ENCODE measurements around the gene RCAN3.

Gene RCAN3

DNA sequence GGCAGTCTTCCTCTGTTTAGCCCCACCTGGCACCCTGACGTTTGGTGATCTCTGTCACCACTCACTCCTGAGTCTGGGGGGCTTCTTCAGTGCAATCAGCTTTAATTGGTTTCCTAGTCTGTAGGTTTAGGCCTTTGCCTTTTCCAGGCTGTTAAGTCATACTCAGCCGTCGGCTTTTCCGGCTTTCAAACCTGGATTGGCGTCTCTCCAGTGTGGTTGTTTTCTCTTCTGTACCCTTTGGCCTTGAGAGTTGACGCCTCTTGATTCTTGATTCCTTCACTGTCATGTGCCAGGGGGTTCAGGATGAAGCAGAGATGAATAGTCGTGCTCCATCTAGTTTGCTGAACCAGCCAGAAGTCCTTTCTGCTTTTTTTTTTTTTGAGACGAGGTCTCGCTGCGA lies 78.1 kb downstream of the RCAN3 start:
- DNase-seq (ENCODE audit: low spot score) = no peak

DNA sequence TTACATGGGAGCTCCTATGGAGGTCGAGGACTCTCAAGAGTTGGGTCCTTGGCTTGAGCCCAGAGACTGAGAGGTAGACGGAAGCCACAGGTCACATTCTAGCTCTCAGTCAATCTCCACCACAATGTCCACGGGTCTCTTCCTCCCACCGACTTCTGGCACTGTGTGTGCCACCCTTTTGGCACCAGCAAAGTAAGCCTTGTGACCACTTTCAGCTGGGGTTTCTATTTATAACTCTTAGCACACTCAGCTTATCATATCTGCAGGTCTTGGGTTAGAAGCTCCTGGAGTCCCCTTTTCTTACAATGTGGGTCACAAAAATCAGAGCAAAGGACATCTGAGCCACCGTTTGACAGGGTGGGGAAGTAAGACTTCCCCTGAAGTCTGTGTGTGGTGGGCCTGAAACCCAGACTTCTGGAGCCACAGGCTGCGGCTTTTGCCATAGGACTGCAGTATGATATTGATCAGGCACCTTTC lies 81.6 kb downstream of the RCAN3 start:
- no peak for DNase-seq (ENCODE audit: low spot score)

DNA sequence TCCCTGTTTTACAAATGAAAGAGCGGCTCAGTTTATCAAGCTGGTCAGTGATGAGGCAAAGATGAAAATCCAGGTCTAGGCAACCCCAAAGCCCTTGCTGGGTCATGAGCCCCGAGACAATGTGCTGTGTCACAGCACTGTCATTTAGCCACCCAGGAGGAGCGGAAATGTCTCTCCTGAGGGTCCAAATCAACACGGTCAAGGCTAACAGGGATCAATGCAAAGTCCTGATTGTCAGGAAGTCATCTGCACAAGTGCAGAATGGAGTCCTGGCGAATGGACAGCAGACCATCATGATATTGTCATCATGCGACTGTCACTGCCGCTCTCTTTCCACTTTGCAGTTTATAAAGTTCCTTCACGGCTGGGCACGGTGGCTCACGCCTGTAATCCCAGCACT lies 83.5 kb downstream of the RCAN3 start:
- DNase-seq (ENCODE audit: low spot score) = no peak

DNA sequence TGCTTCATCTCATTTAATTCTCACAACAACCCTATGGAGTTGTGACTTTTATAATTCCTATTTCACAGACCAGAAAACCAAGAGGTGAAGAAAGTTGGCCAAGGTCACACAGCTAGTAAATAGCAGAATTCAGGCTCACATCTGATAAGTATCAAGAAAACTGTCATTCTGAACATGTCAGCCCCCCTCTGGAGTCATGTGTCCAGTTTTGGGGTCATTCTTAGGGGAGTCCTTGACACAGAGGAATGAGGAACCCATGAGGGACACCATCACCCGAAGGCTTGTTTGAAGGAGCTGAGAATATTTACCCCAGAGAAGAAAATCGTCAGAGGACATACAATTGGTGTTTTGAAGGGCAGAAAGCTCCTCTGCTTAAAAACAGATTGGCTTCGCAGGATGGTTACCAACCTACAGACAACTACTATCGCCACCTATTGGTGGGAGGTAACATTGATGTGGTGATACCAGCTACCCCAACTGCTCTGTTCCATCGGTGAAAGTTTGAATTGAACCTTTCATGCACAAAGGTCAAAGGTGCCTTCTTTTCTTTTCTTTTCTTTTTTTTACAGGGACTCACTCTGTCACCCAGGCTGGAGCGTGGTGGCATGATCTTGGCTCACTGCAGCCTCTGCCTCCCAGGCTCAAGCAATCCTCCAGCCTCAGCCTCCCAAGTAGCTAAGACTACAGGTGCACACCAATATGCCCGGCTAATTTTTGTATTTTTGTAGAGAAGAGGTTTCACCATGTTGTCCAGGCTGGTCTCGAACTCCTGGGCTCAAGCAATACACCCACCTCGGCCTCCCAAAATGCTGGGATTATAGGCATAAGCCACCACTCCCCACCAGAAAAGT lies 84.6 kb downstream of the RCAN3 start:
- peak; percentile 60 for DNase-seq (ENCODE audit: low spot score)

DNA sequence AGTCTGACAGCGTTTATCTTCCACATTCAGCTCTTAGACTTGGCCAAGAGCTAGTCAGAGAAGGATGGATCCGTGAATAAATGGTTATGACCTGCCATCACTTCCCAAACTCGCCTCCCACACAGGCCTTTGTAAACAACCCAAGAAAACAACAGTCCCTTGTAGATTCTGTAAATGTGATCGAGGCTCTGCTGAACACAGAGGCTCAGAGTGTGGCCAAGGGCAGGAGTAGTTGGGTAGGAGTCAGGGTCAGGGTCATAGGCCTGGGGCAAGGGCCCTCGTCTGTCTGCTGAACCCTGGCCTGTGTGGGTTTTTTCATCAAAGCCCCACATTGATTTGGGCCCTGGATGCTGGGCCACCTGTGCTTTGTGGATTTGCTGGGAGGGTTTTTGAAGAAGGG lies 85.9 kb downstream of the RCAN3 start:
- no peak for DNase-seq (ENCODE audit: low spot score)

DNA sequence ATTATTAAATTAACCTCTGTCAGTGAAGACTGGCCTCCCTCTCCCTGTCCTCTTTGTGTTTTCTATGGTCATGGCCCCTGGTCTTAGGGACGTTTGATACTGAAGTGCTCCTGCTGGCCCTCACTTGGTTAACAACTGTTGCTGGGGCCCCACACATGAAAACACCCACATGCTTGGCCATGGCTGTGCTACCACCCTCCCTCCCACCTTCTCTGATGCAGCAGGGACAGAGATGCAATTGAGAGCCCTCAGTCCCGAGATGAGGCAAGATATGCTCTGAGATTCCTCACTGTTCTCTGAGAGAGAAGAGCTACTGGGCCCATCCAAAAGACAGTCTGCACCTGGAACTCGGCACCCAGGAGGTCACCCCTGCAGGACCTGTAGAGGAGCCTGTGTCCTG lies 86.6 kb downstream of the RCAN3 start:
- DNase-seq (ENCODE audit: low spot score) = no peak

All from globus pallidus (tissue), 1 donor.